ENCODE results near the gene SLC41A2.

The SLC41A2 gene

GRCh38 chr12:104929368-104929767 is 28.7 kb downstream of the SLC41A2 start:
- DNase-seq (ENCODE audit: low spot score) = no peak

GRCh38 chr12:104928036-104928745 is 29.9 kb downstream of the SLC41A2 start:
- no peak for DNase-seq (ENCODE audit: low spot score)

GRCh38 chr12:104925501-104925900 is 32.6 kb downstream of the SLC41A2 start:
- no peak for DNase-seq (ENCODE audit: low spot score)

GRCh38 chr12:104921340-104921739 is 36.8 kb downstream of the SLC41A2 start:
- DNase-seq (ENCODE audit: low spot score) = no peak

- no peak for DNase-seq (ENCODE audit: low spot score)
These were observed 46.1 kb downstream of the SLC41A2 start for GRCh38 chr12:104911942-104912341.

- DNase-seq (ENCODE audit: low spot score) = no peak
These were observed 47.8 kb downstream of the SLC41A2 start for GRCh38 chr12:104910196-104910840.

- no peak for DNase-seq (ENCODE audit: low spot score)
These were observed 48.3 kb downstream of the SLC41A2 start for GRCh38 chr12:104909761-104910160.

All from globus pallidus (tissue), 1 donor.